Heart right ventricle (tissue), 16 donors: Measurements from ENCODE around the gene IMPACT. TPM values are rescaled to one million over a fixed set of nuclear protein-coding genes. Genes with fewer than 3 reads are reported as not detected.
A peak's percentile ranks its signal among the peaks of the same experiment; 100 is the strongest.

Experiments used
- ATAC-seq, 8 donors: fragments of 200-7000 bp; cut with Tn5 transposase; one replicate each; pipeline ENCODE4 v1.9.1; 2020; ENCODE audit warnings: mild to moderate bottlenecking in 8 of 8, moderate library complexity in 8 of 8, moderate number of reproducible peaks in 1 of 8
- DNase-seq, 2 donors: peaks; one replicate each; pipeline ENCODE4 v3.0.0-alpha.2; 2020
- H3K27ac ChIP-seq, 10 donors: fragments of 200-600 bp; sonication (generic) in 2 of 10; one replicate each; pipeline versions ENCODE4 v1.5.0 to v1.8.0; 2020 to 2022; ENCODE audit warnings: mild to moderate bottlenecking in 3 of 10
- H3K27me3 ChIP-seq, 7 donors: fragments of 200-600 bp; one replicate each; pipeline ENCODE4 v1.8.0; 2021 to 2022; ENCODE audit warnings: mild to moderate bottlenecking in 2 of 7
- H3K36me3 ChIP-seq, 9 donors: fragments of 200-600 bp; sonication (generic) in 1 of 9; one replicate each; pipeline versions ENCODE4 v1.5.0 to v1.8.0; 2020 to 2022; ENCODE audit warnings: mild to moderate bottlenecking in 2 of 9
- H3K4me1 ChIP-seq, 9 donors: fragments of 200-600 bp; sonication (generic) in 1 of 9; one replicate each; pipeline versions ENCODE4 v1.5.0 to v1.8.0; 2020 to 2022; ENCODE audit warnings: mild to moderate bottlenecking in 4 of 9
- H3K4me3 ChIP-seq, 10 donors: fragments of 200-600 bp; sonication (generic) in 2 of 10; one replicate each; pipeline versions ENCODE4 v1.5.0 to v1.8.0; 2020 to 2022; ENCODE audit warnings: mild to moderate bottlenecking in 7 of 10, moderate library complexity in 2 of 10
- H3K9me3 ChIP-seq, 11 donors: fragments of 200-600 bp in 10 of 11; sonication (generic) in 2 of 11; one replicate each; pipeline versions ENCODE4 v1.5.0 to v1.8.0; 2013 to 2022; ENCODE audit warnings: mild to moderate bottlenecking in 2 of 11, control low read depth in 1 of 11, moderate library complexity in 1 of 11
- WGBS, 2 donors: extraction: QIAGEN DNeasy Blood & Tissue Kit; methylation state at CpG; one replicate each; pipeline ENCODE4 v1.1.7; 2013; ENCODE audit warnings: inconsistent platforms in 1 of 2; 5-methylcytosine and 5-hydroxymethylcytosine counted together
- intact Hi-C, 10 donors: fragments of 100-400 bp; cut with DNase I; formaldehyde crosslinking; loops; one replicate each; pipeline versions ENCODE4 v1.11.1 to v1.14.2; 2022
- polyA plus RNA-seq, 2 donors: library from polyadenylated mRNA; stranded (reverse); fragments of 200-250 nt; gene quantifications; one replicate each; pipeline ENCODE4 v1.2.3, GENCODE V29; 2013
- total RNA-seq, 10 donors: library from RNA; stranded (reverse); fragmentation: NEBNext Ultra II Directional in 3 of 10; extraction: Animal tissue kit (Norgen Biotek cat#: 25700) in 3 of 10; gene quantifications; one replicate each; pipeline versions ENCODE4 v1.2.1 to v1.2.4, GENCODE V29; 2021 to 2023
- TF ChIP-seq, protein P1 (sequence below), 9 donors: fragments of 200-600 bp; sonication (generic) in 2 of 9; IDR thresholded peaks; one replicate each; pipeline versions ENCODE4 v1.5.0 to v1.8.0; 2021 to 2022; ENCODE audit warnings: antibody characterized with exemption in 9 of 9, mild to moderate bottlenecking in 5 of 9, moderate library complexity in 1 of 9
- donor health status: Arrhythmogenic right ventricular cardiomyopathy.
- donor health status: ischemic (EF 13 %, LVEDD 7.1; RV severe dilation, severe dysfunction).
- donor health status: healthy with polysubstance abuse.
- donor health status: DM: no; HTN: yes; CAD: no.
- donor health status: DM: no; HTN: no; CAD: no.
- donor health status: ischemic (EF 25% LVEDD 6.9; RV normal size, moderate dysfunction).
- donor health status: ischemic (EF 25% LVEDD 5.7; RV mildly dilated, moderate dysfunction).
- donor health status: healthy.
- donor health status: DM: yes; HTN: yes; CAD: no.
- donor health status: Ischemic cardiomyopathy.
- donor health status: ischemic (EF 35%, LVEDD 5.7; RV mildly dilated, moderate dysfunction).
- donor health status: nonischemic (EF 11% LVEDD 7.7; RV severe dilation, severe dysfunction).
- donor health status: DM: yes; HTN: yes; CAD: no.
- donor health status: PGD.
- donor health status: ischemic (EF 29% LVEDD 5.4; RV normal size, mild dysfunction).
- donor health status: nonischemic (EF 23%, LVEDD 6.1; RV moderate dilation, normal function).

IMPACT gene
- total and polyA plus RNA-seq, 12 donors = 4.5 to 33.8 (median 26.0) TPM

DNA sequence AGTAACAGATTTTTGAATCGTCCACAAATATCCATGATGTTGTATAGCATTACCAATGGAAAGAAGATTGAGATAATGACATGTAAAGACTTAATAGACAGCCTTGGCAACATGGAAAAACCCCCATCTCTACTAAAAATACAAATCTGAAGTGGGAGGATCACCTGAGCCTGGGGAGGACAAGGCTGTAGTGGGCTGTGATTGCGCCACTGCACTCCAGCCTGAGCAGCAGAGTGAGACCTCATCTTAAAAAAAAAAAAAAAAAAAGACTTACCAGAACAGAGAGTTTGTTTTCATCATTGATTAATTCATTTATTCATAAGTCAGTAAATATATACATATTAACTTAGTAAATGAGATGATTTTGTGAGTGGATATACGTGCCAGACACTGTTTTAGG lies 21.9 kb upstream of the IMPACT start:
- TF ChIP-seq, protein P1, sequence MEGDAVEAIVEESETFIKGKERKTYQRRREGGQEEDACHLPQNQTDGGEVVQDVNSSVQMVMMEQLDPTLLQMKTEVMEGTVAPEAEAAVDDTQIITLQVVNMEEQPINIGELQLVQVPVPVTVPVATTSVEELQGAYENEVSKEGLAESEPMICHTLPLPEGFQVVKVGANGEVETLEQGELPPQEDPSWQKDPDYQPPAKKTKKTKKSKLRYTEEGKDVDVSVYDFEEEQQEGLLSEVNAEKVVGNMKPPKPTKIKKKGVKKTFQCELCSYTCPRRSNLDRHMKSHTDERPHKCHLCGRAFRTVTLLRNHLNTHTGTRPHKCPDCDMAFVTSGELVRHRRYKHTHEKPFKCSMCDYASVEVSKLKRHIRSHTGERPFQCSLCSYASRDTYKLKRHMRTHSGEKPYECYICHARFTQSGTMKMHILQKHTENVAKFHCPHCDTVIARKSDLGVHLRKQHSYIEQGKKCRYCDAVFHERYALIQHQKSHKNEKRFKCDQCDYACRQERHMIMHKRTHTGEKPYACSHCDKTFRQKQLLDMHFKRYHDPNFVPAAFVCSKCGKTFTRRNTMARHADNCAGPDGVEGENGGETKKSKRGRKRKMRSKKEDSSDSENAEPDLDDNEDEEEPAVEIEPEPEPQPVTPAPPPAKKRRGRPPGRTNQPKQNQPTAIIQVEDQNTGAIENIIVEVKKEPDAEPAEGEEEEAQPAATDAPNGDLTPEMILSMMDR (IDR thresholded peaks at IDR 0.05) = no peak
- Histone ChIP-seq H3K36me3 (no peaks in the 10 kb centered on the region), H3K4me3 (no peak overlapping the region), H3K27me3 (peaks cover 0 to 24% (median 7%) of the 10 kb centered on the region in 7 donors), H3K9me3 (no peaks in the 10 kb centered on the region), H3K27ac (no peak overlapping the region), H3K4me1 (peaks cover 0 to 3% (median 0%) of the 10 kb centered on the region in 9 donors)
- DNase-seq (no peak), ATAC-seq (no peak)
- intact Hi-C loops = no loop called here
- 84 to 89% methylated on average over 3 of the region's 3 CpGs for WGBS, 2 donors

DNA sequence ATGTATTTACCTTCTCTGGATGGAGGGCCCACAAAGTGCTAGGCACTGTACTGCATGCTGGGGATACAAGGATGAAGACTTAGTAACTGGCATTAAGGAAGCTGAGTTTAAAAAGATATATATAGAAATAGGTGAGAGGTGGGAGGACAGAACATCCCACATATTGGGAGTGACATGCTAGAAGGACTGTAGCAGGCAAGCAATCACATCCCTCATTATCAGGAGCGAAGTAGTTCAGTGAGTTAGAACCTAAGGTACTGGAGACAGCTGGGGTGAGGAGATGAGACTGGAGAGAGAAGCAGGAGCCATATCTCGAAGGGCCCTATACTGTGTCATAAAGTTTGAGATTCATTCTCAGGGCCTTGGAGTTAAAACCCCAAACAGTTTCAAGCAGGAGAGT lies 18.0 kb upstream of the IMPACT start:
- Histone ChIP-seq H3K4me3 (no peak overlapping the region), H3K9me3 (no peaks in the 10 kb centered on the region), H3K4me1 (no peaks in the 10 kb centered on the region), H3K27me3 (peaks cover 0 to 32% (median 8%) of the 10 kb centered on the region in 7 donors), H3K27ac (no peak overlapping the region), H3K36me3 (no peaks in the 10 kb centered on the region)
- intact Hi-C loops = loop anchor here in 1 of 10 donors (5.0 kb wide), 1 partner anchor 46 kb away; no protein-coding TSS in a partner anchor
- TF ChIP-seq, protein P1 (IDR thresholded peaks at IDR 0.05) = no peak
- 81 to 89% methylated on average over 2 of the region's 2 CpGs for WGBS, 2 donors
- DNase-seq (no peak), ATAC-seq (no peak)

DNA sequence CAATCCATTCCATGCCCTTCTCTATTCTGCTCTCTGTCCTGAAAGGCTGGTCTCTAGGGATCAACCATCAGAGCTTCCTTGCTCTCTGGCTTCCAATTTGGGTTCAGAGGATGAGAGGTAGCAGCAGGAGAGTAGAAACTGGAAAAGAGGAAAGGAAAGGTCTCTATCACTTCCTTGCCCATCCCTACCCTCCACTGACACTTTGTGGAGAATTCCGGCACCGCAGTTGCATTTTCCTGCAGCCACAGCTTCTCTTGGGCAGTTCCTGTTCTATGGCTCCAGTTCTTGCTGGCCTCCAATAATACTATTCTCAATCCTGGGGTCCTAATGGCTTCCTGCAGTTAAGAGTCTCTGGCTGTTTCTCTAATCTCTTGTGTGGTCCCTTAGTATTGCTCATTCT lies 13.3 kb upstream of the IMPACT start:
- H3K9me3 ChIP-seq = no peaks in the 10 kb centered on the region
- H3K27ac ChIP-seq = no peak overlapping the region
- intact Hi-C loops = loop anchor here in 4 of 10 donors (2.0 to 10.0 kb wide), 3 partner anchors 54 to 228 kb away; no protein-coding TSS in a partner anchor
- TF ChIP-seq, protein P1 (IDR thresholded peaks at IDR 0.05) = peak in 8 of 9 donors; percentile 23 to 47 (median 36)
- peaks cover 0 to 30% (median 19%) of the 10 kb centered on the region in 7 donors for H3K27me3 ChIP-seq
- WGBS, 2 donors = 57 to 70% methylated on average over 2 of the region's 2 CpGs
- H3K4me3 ChIP-seq = no peak overlapping the region
- DNase-seq (peak in 1 of 2 donors; percentile 15), ATAC-seq (peak in 1 of 8 donors; percentile 38)
- H3K36me3 ChIP-seq = no peaks in the 10 kb centered on the region
- H3K4me1 ChIP-seq = no peaks in the 10 kb centered on the region

DNA sequence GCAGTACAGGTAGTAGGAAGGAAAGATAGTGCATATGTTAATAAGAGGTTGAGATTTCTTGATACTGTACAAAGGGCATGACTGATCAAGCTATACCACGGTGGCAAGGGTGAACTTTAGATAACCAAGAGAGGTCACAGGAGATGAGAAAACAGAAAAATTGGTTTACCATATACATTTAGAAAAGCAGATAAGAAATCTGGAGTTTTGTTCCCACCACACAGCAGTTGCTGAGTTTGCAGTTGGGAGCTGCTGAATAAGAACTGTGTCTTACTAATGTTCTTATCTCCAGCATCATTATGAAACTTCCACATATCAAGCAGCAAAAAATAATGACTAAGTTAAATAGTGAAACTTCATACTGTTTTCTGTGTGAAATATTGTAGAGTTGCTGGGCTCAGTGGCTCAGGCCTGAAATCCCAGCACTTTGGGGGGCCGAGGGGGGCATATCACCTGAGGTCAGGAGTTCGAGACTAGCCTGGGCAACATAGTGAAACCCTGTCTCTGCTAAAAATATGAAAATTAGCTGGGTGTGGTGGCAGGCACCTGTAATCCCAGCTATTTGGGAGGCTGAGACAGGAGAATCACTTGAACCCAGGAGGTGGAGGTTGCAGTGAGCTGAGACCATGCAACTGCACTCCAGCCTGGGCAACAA lies 12.0 kb upstream of the IMPACT start:
- peaks cover 0 to 44% (median 22%) of the 10 kb centered on the region in 7 donors for H3K27me3 ChIP-seq
- no peaks in the 10 kb centered on the region for H3K4me1 ChIP-seq
- ATAC-seq = no peak
- WGBS, 2 donors = 84 to 85% methylated on average over 3 of the region's 3 CpGs
- H3K27ac ChIP-seq = no peak overlapping the region
- no peak overlapping the region for H3K4me3 ChIP-seq
- no peak for DNase-seq
- TF ChIP-seq, protein P1 (IDR thresholded peaks at IDR 0.05) = no peak
- no peaks in the 10 kb centered on the region for H3K9me3 ChIP-seq
- no peaks in the 10 kb centered on the region for H3K36me3 ChIP-seq
- intact Hi-C loops = loop anchor here in 3 of 10 donors (5.0 to 10.0 kb wide), 2 partner anchors 57 to 230 kb away; no protein-coding TSS in a partner anchor
